ENCODE data around the gene DCAF8.
"Not testable (repeated sequence)": the region's sequence is repeated elsewhere in the genome, so short reads cannot be mapped to it uniquely, and the experiment has no call there.

The DCAF8 gene

GRCh38 chr1:160261893-160262794 is at the start of gene DCAF8:
TSS of gene DCAF8 (minus strand) at chr1:160262549. CDS start at chr1:160244008, 18,541 bp downstream.
- peak; percentile 97 for DNase-seq

GRCh38 chr1:160309571-160309970 is 47.2 kb upstream of the DCAF8 start:
- no peak for DNase-seq

GRCh38 chr1:160309185-160309557 is 46.8 kb upstream of the DCAF8 start:
- DNase-seq = no peak

- no peak for DNase-seq
These were observed 46.3 kb upstream of the DCAF8 start for GRCh38 chr1:160308451-160309184.

GRCh38 chr1:160307118-160307791 is 44.9 kb upstream of the DCAF8 start:
- DNase-seq = no peak

- no peak for DNase-seq
These were observed 37.8 kb upstream of the DCAF8 start for GRCh38 chr1:160300173-160300572.

- DNase-seq = no peak
These were observed 33.7 kb upstream of the DCAF8 start for GRCh38 chr1:160296036-160296435.

- no peak for DNase-seq
These were observed 30.9 kb upstream of the DCAF8 start for GRCh38 chr1:160293020-160293968.

GRCh38 chr1:160291248-160292220 is 29.2 kb upstream of the DCAF8 start:
- DNase-seq = peak; percentile 79

GRCh38 chr1:160287769-160288168 is 25.4 kb upstream of the DCAF8 start:
- not testable (repeated sequence) for DNase-seq

- no peak for DNase-seq
These were observed 23.2 kb upstream of the DCAF8 start for GRCh38 chr1:160285506-160285905.

GRCh38 chr1:160284782-160285344 is 22.5 kb upstream of the DCAF8 start, which contains the start of gene PEX19:
TSS of gene PEX19 (minus strand) at chr1:160285133. CDS start at chr1:160285124, 9 bp downstream.
- DNase-seq = peak; percentile 96

- no peak for DNase-seq
These were observed 22.0 kb upstream of the DCAF8 start for GRCh38 chr1:160284220-160284781.

GRCh38 chr1:160282807-160283206 is 20.5 kb upstream of the DCAF8 start:
- DNase-seq = no peak

GRCh38 chr1:160277987-160278386 is 15.6 kb upstream of the DCAF8 start:
- DNase-seq = no peak

GRCh38 chr1:160277330-160277729 is 15.0 kb upstream of the DCAF8 start:
- DNase-seq = no peak

- no peak for DNase-seq
These were observed 8.7 kb upstream of the DCAF8 start for GRCh38 chr1:160271025-160271424.

GRCh38 chr1:160267284-160267991 is 5.1 kb upstream of the DCAF8 start:
- DNase-seq = no peak

GRCh38 chr1:160264795-160265307 is 2.5 kb upstream of the DCAF8 start:
- DNase-seq = no peak
